Stomach smooth muscle (tissue), 2 donors: Measurements from ENCODE around the gene RBBP7.

Experiments used
- H3K27ac ChIP-seq: one replicate; pipeline ENCODE4 v1.7.0; 2013; ENCODE audit warnings: mild to moderate bottlenecking, low read length, inconsistent platforms
- H3K27me3 ChIP-seq, 2 donors: one replicate each; pipeline ENCODE4 v1.7.0; 2013; ENCODE audit warnings: low read length in 2 of 2; ENCODE audit not compliant: insufficient read depth in 2 of 2, control insufficient read depth in 1 of 2
- H3K36me3 ChIP-seq, 2 donors: one replicate each; pipeline ENCODE4 v1.7.0; 2013; ENCODE audit warnings: low read length in 2 of 2; ENCODE audit not compliant: control insufficient read depth in 2 of 2, insufficient read depth in 2 of 2
- H3K4me1 ChIP-seq: one replicate; pipeline ENCODE4 v1.7.0; 2013; ENCODE audit warnings: low read length; ENCODE audit not compliant: control insufficient read depth, insufficient read depth
- H3K4me3 ChIP-seq, 2 donors: one replicate each; pipeline ENCODE4 v1.7.0; 2013; ENCODE audit warnings: low read length in 2 of 2
- H3K9ac ChIP-seq, 2 donors: one replicate each; pipeline ENCODE4 v1.7.0; 2013; ENCODE audit warnings: low read length in 2 of 2, mild to moderate bottlenecking in 1 of 2
- H3K9me3 ChIP-seq, 2 donors: one replicate each; pipeline ENCODE4 v1.7.0; 2013; ENCODE audit warnings: low read length in 2 of 2; ENCODE audit not compliant: control insufficient read depth in 2 of 2
- donor health status: healthy.
- donor health status: Pancreatic carcinoma.

The RBBP7 gene

GRCh38 chrX:16825264-16826035, 44.7 kb downstream of the RBBP7 start:
- Histone ChIP-seq H3K27me3 (no peaks in the 10 kb centered on the region), H3K4me1 (peaks cover 5% of the 10 kb centered on the region), H3K9ac (no peak overlapping the region), H3K4me3 (no peak overlapping the region), H3K27ac (no peak overlapping the region), H3K9me3 (no peaks in the 10 kb centered on the region), H3K36me3 (peaks cover 5 to 7% of the 10 kb centered on the region in 2 donors)

- no peaks in the 10 kb centered on the region for H3K9me3 ChIP-seq
- no peak overlapping the region for H3K4me3 ChIP-seq
- no peaks in the 10 kb centered on the region for H3K27me3 ChIP-seq
- no peak overlapping the region for H3K27ac ChIP-seq
- H3K36me3 ChIP-seq = peaks cover 7 to 9% of the 10 kb centered on the region in 2 donors
- H3K9ac ChIP-seq = no peak overlapping the region
- peaks cover 5% of the 10 kb centered on the region for H3K4me1 ChIP-seq
Observed at GRCh38 chrX:16822723-16823122, 47.4 kb downstream of the RBBP7 start.

- H3K4me1 ChIP-seq = no peaks in the 10 kb centered on the region
- H3K36me3 ChIP-seq = peaks cover 7 to 9% of the 10 kb centered on the region in 2 donors
- H3K27ac ChIP-seq = no peak overlapping the region
- H3K9me3 ChIP-seq = no peaks in the 10 kb centered on the region
- H3K9ac ChIP-seq = no peak overlapping the region
- no peaks in the 10 kb centered on the region for H3K27me3 ChIP-seq
- H3K4me3 ChIP-seq = no peak overlapping the region
Observed at GRCh38 chrX:16819634-16820033, 50.5 kb downstream of the RBBP7 start.

- Histone ChIP-seq H3K36me3 (peaks cover 0 to 4% of the 10 kb centered on the region in 2 donors), H3K4me1 (no peaks in the 10 kb centered on the region), H3K27me3 (no peaks in the 10 kb centered on the region), H3K9ac (no peak overlapping the region), H3K27ac (no peak overlapping the region), H3K9me3 (no peaks in the 10 kb centered on the region), H3K4me3 (no peak overlapping the region)
Observed at GRCh38 chrX:16814597-16814996, 55.6 kb downstream of the RBBP7 start.

GRCh38 chrX:16807976-16808542, 62.1 kb downstream of the RBBP7 start:
- Histone ChIP-seq H3K27me3 (no peaks in the 10 kb centered on the region), H3K4me1 (peaks cover 6% of the 10 kb centered on the region), H3K9me3 (no peaks in the 10 kb centered on the region), H3K4me3 (peak overlapping the region; percentile 40 to 64), H3K27ac (no peak overlapping the region), H3K9ac (peak overlapping the region in 1 of 2 donors; percentile 13), H3K36me3 (no peaks in the 10 kb centered on the region)

GRCh38 chrX:16807548-16807947, 62.6 kb downstream of the RBBP7 start:
- H3K27me3 ChIP-seq = no peaks in the 10 kb centered on the region
- peak overlapping the region in 1 of 2 donors; percentile 64 for H3K4me3 ChIP-seq
- H3K27ac ChIP-seq = no peak overlapping the region
- H3K9me3 ChIP-seq = no peaks in the 10 kb centered on the region
- no peak overlapping the region for H3K9ac ChIP-seq
- H3K4me1 ChIP-seq = peaks cover 6% of the 10 kb centered on the region
- no peaks in the 10 kb centered on the region for H3K36me3 ChIP-seq

- H3K4me3 ChIP-seq = no peak overlapping the region
- H3K36me3 ChIP-seq = peaks cover 0 to 3% of the 10 kb centered on the region in 2 donors
- no peak overlapping the region for H3K9ac ChIP-seq
- no peaks in the 10 kb centered on the region for H3K9me3 ChIP-seq
- H3K27ac ChIP-seq = no peak overlapping the region
- peaks cover 6% of the 10 kb centered on the region for H3K4me1 ChIP-seq
- H3K27me3 ChIP-seq = no peaks in the 10 kb centered on the region
Observed at GRCh38 chrX:16804923-16805464, 65.2 kb downstream of the RBBP7 start.

- no peak overlapping the region for H3K9ac ChIP-seq
- H3K27me3 ChIP-seq = no peaks in the 10 kb centered on the region
- H3K36me3 ChIP-seq = peaks cover 0 to 8% of the 10 kb centered on the region in 2 donors
- H3K4me1 ChIP-seq = no peaks in the 10 kb centered on the region
- H3K4me3 ChIP-seq = no peak overlapping the region
- no peaks in the 10 kb centered on the region for H3K9me3 ChIP-seq
- H3K27ac ChIP-seq = no peak overlapping the region
Observed at GRCh38 chrX:16797841-16798240, 72.3 kb downstream of the RBBP7 start.

- Histone ChIP-seq H3K9me3 (no peaks in the 10 kb centered on the region), H3K27me3 (no peaks in the 10 kb centered on the region), H3K27ac (no peak overlapping the region), H3K36me3 (peaks cover 0 to 8% of the 10 kb centered on the region in 2 donors), H3K9ac (no peak overlapping the region), H3K4me3 (no peak overlapping the region), H3K4me1 (no peaks in the 10 kb centered on the region)
Observed at GRCh38 chrX:16797358-16797757, 72.8 kb downstream of the RBBP7 start.

GRCh38 chrX:16796298-16796697, 73.9 kb downstream of the RBBP7 start:
- Histone ChIP-seq H3K36me3 (peaks cover 3 to 5% of the 10 kb centered on the region in 2 donors), H3K27me3 (no peaks in the 10 kb centered on the region), H3K4me3 (no peak overlapping the region), H3K4me1 (no peaks in the 10 kb centered on the region), H3K9me3 (no peaks in the 10 kb centered on the region), H3K9ac (no peak overlapping the region), H3K27ac (no peak overlapping the region)
